Measurements from ENCODE around the gene SSH2.
"Not testable (repeated sequence)": the region's sequence is repeated elsewhere in the genome, so short reads cannot be mapped to it uniquely, and the experiment has no call there.

Gene SSH2

GRCh38 chr17:29667969-29668368, 262.1 kb downstream of the SSH2 start:
- no peak for DNase-seq (ENCODE audit: low read depth in 3 of 3, low spot score in 1 of 3)

- no peak for DNase-seq (ENCODE audit: low read depth in 3 of 3, low spot score in 1 of 3)
These were observed 264.6 kb downstream of the SSH2 start for GRCh38 chr17:29665481-29665810.

GRCh38 chr17:29664743-29665480, 265.1 kb downstream of the SSH2 start:
- DNase-seq (ENCODE audit: low read depth in 3 of 3, low spot score in 1 of 3) = no peak

- DNase-seq (ENCODE audit: low read depth in 3 of 3, low spot score in 1 of 3) = no peak
These were observed 266.9 kb downstream of the SSH2 start for GRCh38 chr17:29663155-29663554.

GRCh38 chr17:29661213-29661612, 268.8 kb downstream of the SSH2 start:
- DNase-seq (ENCODE audit: low read depth in 3 of 3, low spot score in 1 of 3) = no peak

GRCh38 chr17:29659155-29659554, 270.9 kb downstream of the SSH2 start:
- DNase-seq (ENCODE audit: low read depth in 3 of 3, low spot score in 1 of 3) = no peak

GRCh38 chr17:29655323-29655722, 274.7 kb downstream of the SSH2 start:
- DNase-seq (ENCODE audit: low read depth in 3 of 3, low spot score in 1 of 3) = no peak

- no peak for DNase-seq (ENCODE audit: low read depth in 3 of 3, low spot score in 1 of 3)
These were observed 275.9 kb downstream of the SSH2 start for GRCh38 chr17:29653995-29654714.

- no peak for DNase-seq (ENCODE audit: low read depth in 3 of 3, low spot score in 1 of 3)
These were observed 277.1 kb downstream of the SSH2 start for GRCh38 chr17:29652976-29653375.

- DNase-seq (ENCODE audit: low read depth in 3 of 3, low spot score in 1 of 3) = not testable (repeated sequence)
These were observed 278.1 kb downstream of the SSH2 start for GRCh38 chr17:29651913-29652312.

- no peak for DNase-seq (ENCODE audit: low read depth in 3 of 3, low spot score in 1 of 3)
These were observed 279.6 kb downstream of the SSH2 start for GRCh38 chr17:29650396-29650795.

GRCh38 chr17:29649359-29649758, 280.7 kb downstream of the SSH2 start:
- DNase-seq (ENCODE audit: low read depth in 3 of 3, low spot score in 1 of 3) = no peak

- no peak for DNase-seq (ENCODE audit: low read depth in 3 of 3, low spot score in 1 of 3)
These were observed 282.0 kb downstream of the SSH2 start for GRCh38 chr17:29648005-29648404.

GRCh38 chr17:29645515-29646051, 284.4 kb downstream of the SSH2 start:
- no peak for DNase-seq (ENCODE audit: low read depth in 3 of 3, low spot score in 1 of 3)

- DNase-seq (ENCODE audit: low read depth in 3 of 3, low spot score in 1 of 3) = no peak
These were observed 286.2 kb downstream of the SSH2 start for GRCh38 chr17:29643817-29644160.

- DNase-seq (ENCODE audit: low read depth in 3 of 3, low spot score in 1 of 3) = no peak
These were observed 287.8 kb downstream of the SSH2 start for GRCh38 chr17:29642171-29642611.

- no peak for DNase-seq (ENCODE audit: low read depth in 3 of 3, low spot score in 1 of 3)
These were observed 288.9 kb downstream of the SSH2 start for GRCh38 chr17:29640981-29641642.

- no peak for DNase-seq (ENCODE audit: low read depth in 3 of 3, low spot score in 1 of 3)
These were observed 289.6 kb downstream of the SSH2 start for GRCh38 chr17:29640413-29640812.

- DNase-seq (ENCODE audit: low read depth in 3 of 3, low spot score in 1 of 3) = no peak
These were observed 296.1 kb downstream of the SSH2 start for GRCh38 chr17:29633886-29634285.

GRCh38 chr17:29630630-29631193, 299.3 kb downstream of the SSH2 start:
- DNase-seq (ENCODE audit: low read depth in 3 of 3, low spot score in 1 of 3) = no peak

- no peak for DNase-seq (ENCODE audit: low read depth in 3 of 3, low spot score in 1 of 3)
These were observed 300.2 kb downstream of the SSH2 start for GRCh38 chr17:29629839-29630238.

GRCh38 chr17:29628644-29629043, 301.4 kb downstream of the SSH2 start:
- DNase-seq (ENCODE audit: low read depth in 3 of 3, low spot score in 1 of 3) = no peak

All from stimulated activated CD4-positive, alpha-beta T cell treated with anti-CD3 and anti-CD28 coated beads, TNF-alpha, amount 100 ng/mL, for 1 hour (primary cell).